ENCODE results near the gene FCRLB. TPM values are rescaled to one million over a fixed set of nuclear protein-coding genes. Genes with fewer than 3 reads are reported as not detected.
"Not testable (repeated sequence)": the region's sequence is repeated elsewhere in the genome, so short reads cannot be mapped to it uniquely, and the experiment has no call there.

The FCRLB gene
- 0.19 TPM in 1 of 2 replicates, not detected in the other for total RNA-seq (ENCODE audit: low replicate concordance)

DNA sequence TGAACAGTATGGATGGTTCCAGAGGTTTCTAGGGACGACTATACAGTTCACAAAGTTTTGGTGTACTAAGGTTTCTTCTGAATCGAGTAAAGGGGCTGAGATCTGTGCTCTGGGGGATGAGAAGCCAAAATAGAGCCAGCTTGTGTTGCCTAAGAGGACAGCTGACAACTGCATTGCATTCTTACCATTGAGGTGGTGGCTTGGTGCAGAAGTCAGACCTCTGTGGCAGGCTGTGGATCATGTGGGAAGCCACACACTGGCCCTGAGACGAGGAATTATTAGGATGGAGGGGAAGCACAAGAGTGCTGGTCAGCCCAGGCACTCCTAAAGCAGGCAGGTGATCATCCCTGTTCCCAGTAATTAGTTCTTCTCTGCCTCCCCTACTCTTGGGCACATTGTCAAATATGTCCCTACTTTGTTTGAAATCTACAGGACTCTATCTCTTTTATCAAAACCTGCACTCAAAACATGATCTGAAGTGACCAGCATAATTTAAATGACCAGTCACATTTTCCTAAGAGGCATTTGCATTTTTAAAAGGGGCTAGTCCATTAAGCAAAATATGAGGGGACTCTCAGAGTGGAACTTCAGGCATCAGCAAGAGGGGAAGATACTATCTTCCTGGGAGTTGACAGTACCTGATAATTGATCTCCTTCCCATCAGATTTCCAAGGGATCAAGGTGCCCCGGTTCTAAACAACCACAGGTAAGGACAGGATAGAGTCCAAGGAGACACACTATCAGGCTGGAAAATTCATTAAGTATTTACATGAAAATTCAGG lies at the start of gene FCRLB:
FCRLB (plus strand) TSS at position 589 of the 782 bp plus-strand sequence. CDS start 1,129 bp downstream, outside the sequence.
- Histone ChIP-seq H3K9me3 (ENCODE audit: low read depth) (no peaks in the 10 kb centered on the region), H3K4me3 (no peak within 1 kb of the TSS), H3K4me2 (no peak within 1 kb of the TSS), H3K79me2 (ENCODE audit: low read depth) (no peaks in the 10 kb centered on the region), H3K4me1 (peaks cover 5% of the 10 kb centered on the region), H3K27ac (no peak within 1 kb of the TSS), H3K9ac (no peak within 1 kb of the TSS), H4K20me1 (ENCODE audit: low read depth) (no peaks in the 10 kb centered on the region), H3K27me3 (peaks cover 56% of the 10 kb centered on the region), H3F3A (ENCODE audit: low read depth) (peaks cover 6% of the 10 kb centered on the region), H2AFZ (replicated peaks) (no peak within 1 kb of the TSS), H3K36me3 (no peaks in the 10 kb centered on the region)
- no peak for TF ChIP-seq CTCF (IDR thresholded peaks at IDR 0.05)
- TF ChIP-seq EZH2phosphoT487 (IDR thresholded peaks at IDR 0.05), result no peak
- no peak for TF ChIP-seq EZH2 (IDR thresholded peaks at IDR 0.05)
- Mint-ChIP-seq H3K27ac (no peak within 1 kb of the TSS), H3K36me3 (no peaks in the 10 kb centered on the region), H3K9me3 (no peaks in the 10 kb centered on the region), H3K4me1 (peaks cover 4% of the 10 kb centered on the region), H3K4me3 (no peak within 1 kb of the TSS), H3K27me3 (ENCODE audit: insufficient read depth, low read depth) (peaks cover 30% of the 10 kb centered on the region)
- no peak for DNase-seq (ENCODE audit: low spot score)

DNA sequence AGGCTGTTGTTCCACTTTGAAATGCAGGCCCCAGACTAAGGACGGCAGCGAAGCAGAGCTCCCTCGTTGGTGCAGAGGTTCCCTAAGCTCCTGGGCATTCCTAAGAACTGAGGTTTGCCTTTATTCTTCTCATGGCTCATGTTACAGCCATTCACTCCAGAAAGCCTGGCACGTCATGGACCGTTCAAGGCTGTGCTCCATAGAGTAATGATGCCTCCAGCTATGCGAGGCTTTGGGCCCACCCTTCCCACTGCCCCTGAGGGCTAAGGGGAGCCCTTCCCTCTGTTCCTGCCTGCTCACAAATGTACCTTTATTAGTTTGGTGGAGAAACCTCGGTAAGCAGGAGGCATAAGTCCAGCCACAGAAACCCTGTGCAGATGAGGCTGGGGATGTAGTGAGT lies 47.9 kb upstream of the FCRLB start:
- not testable (repeated sequence) for H3K36me3 ChIP-seq; H3K79me2 ChIP-seq (ENCODE audit: low read depth); H3K27ac Mint-ChIP-seq; H4K20me1 ChIP-seq (ENCODE audit: low read depth); H3K4me2 ChIP-seq; H3K27ac ChIP-seq; H3K9ac ChIP-seq; H3F3A ChIP-seq (ENCODE audit: low read depth); H3K4me3 Mint-ChIP-seq; H3K4me1 Mint-ChIP-seq; H3K36me3 Mint-ChIP-seq; H3K27me3 Mint-ChIP-seq (ENCODE audit: insufficient read depth, low read depth); H3K27me3 ChIP-seq; H3K4me1 ChIP-seq; H2AFZ ChIP-seq (replicated peaks); H3K9me3 Mint-ChIP-seq; H3K9me3 ChIP-seq (ENCODE audit: low read depth); H3K4me3 ChIP-seq
- DNase-seq (ENCODE audit: low spot score), result peak; percentile 21

- H3K27ac ChIP-seq; H3K9me3 ChIP-seq (ENCODE audit: low read depth); H3K9me3 Mint-ChIP-seq; H3K4me2 ChIP-seq; H3K27me3 Mint-ChIP-seq (ENCODE audit: insufficient read depth, low read depth); H2AFZ ChIP-seq (replicated peaks); H4K20me1 ChIP-seq (ENCODE audit: low read depth); H3K79me2 ChIP-seq (ENCODE audit: low read depth); H3F3A ChIP-seq (ENCODE audit: low read depth); H3K4me1 Mint-ChIP-seq; H3K27me3 ChIP-seq; H3K36me3 ChIP-seq; H3K4me1 ChIP-seq; H3K4me3 ChIP-seq; DNase-seq (ENCODE audit: low spot score); H3K36me3 Mint-ChIP-seq; H3K27ac Mint-ChIP-seq; H3K4me3 Mint-ChIP-seq; H3K9ac ChIP-seq: not testable (repeated sequence)
Measured at GRCh38 chr1:161674447-161674846, 46.9 kb upstream of the FCRLB start.

- H3K27me3 ChIP-seq; H3K27ac ChIP-seq; H3F3A ChIP-seq (ENCODE audit: low read depth); H3K9me3 ChIP-seq (ENCODE audit: low read depth); H3K4me3 Mint-ChIP-seq; H3K9ac ChIP-seq; H3K27me3 Mint-ChIP-seq (ENCODE audit: insufficient read depth, low read depth); H3K36me3 Mint-ChIP-seq; H3K36me3 ChIP-seq; H3K4me2 ChIP-seq; DNase-seq (ENCODE audit: low spot score); H4K20me1 ChIP-seq (ENCODE audit: low read depth); H3K4me3 ChIP-seq; H3K4me1 Mint-ChIP-seq; H3K27ac Mint-ChIP-seq; H2AFZ ChIP-seq (replicated peaks); H3K9me3 Mint-ChIP-seq; H3K4me1 ChIP-seq; H3K79me2 ChIP-seq (ENCODE audit: low read depth): not testable (repeated sequence)
Measured at GRCh38 chr1:161674908-161675307, 46.4 kb upstream of the FCRLB start.

DNA sequence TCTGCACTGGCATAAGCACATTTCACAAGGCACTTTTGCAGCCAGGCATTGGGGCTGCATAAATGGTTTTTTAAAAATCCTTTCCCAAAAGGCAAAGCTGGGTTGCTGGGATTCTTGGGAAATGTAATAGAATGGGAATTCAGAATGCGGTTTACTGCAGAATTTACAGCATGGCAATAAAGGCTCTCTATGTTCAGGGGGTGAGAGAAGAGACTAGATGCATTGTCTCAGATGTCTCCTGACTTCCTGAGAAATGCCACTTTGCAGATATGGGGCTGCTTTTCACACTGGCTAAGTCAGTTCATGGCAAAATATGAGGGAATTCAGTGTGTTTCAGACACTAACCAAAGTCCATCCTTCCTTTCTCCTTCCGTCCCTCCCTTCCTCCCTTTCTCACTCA lies 44.9 kb upstream of the FCRLB start:
- H3F3A ChIP-seq (ENCODE audit: low read depth), result no peaks in the 10 kb centered on the region
- Mint-ChIP-seq H3K27me3 (ENCODE audit: insufficient read depth, low read depth) (peaks cover 3% of the 10 kb centered on the region), H3K27ac (no peak overlapping the region), H3K9me3 (no peaks in the 10 kb centered on the region), H3K4me3 (no peak overlapping the region), H3K36me3 (no peaks in the 10 kb centered on the region), H3K4me1 (peaks cover 3% of the 10 kb centered on the region)
- no peak for DNase-seq (ENCODE audit: low spot score)
- no peak overlapping the region for H3K9ac ChIP-seq
- no peaks in the 10 kb centered on the region for H3K36me3 ChIP-seq
- no peaks in the 10 kb centered on the region for H4K20me1 ChIP-seq (ENCODE audit: low read depth)
- no peak overlapping the region for H3K4me2 ChIP-seq
- H3K4me3 ChIP-seq, result no peak overlapping the region
- H3K4me1 ChIP-seq, result no peaks in the 10 kb centered on the region
- no peak overlapping the region for H3K27ac ChIP-seq
- H3K79me2 ChIP-seq (ENCODE audit: low read depth), result no peaks in the 10 kb centered on the region
- no peaks in the 10 kb centered on the region for H3K9me3 ChIP-seq (ENCODE audit: low read depth)
- no peak overlapping the region for H2AFZ ChIP-seq (replicated peaks)
- peaks cover 4% of the 10 kb centered on the region for H3K27me3 ChIP-seq
- TF ChIP-seq EZH2phosphoT487 (IDR thresholded peaks at IDR 0.05) (no peak), EZH2 (IDR thresholded peaks at IDR 0.05) (no peak), CTCF (IDR thresholded peaks at IDR 0.05) (no peak)
